ENCODE results near the gene CRKL.
"Not testable (repeated sequence)": the region's sequence is repeated elsewhere in the genome, so short reads cannot be mapped to it uniquely, and the experiment has no call there.

DNA sequence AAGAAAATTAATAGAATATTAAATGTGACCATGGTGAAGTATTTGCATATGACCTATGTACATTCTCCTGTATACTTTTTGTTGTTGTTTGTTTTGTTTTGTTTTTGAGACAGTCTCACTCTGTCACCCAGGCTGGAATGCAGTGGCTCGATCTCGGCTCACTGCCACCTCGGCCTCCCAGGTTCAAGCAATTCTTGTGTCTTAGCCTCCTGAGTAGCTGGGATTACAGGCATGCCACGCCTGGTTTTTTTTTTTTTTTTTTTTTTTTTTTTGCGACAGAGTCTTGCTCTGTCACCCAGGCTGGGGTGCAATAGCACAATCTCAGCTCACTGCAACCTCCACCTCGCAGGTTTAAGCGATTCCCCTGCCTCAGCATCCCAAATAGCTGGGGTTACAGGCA is 19.5 kb upstream of the CRKL start:
- TF ChIP-seq, protein P1, sequence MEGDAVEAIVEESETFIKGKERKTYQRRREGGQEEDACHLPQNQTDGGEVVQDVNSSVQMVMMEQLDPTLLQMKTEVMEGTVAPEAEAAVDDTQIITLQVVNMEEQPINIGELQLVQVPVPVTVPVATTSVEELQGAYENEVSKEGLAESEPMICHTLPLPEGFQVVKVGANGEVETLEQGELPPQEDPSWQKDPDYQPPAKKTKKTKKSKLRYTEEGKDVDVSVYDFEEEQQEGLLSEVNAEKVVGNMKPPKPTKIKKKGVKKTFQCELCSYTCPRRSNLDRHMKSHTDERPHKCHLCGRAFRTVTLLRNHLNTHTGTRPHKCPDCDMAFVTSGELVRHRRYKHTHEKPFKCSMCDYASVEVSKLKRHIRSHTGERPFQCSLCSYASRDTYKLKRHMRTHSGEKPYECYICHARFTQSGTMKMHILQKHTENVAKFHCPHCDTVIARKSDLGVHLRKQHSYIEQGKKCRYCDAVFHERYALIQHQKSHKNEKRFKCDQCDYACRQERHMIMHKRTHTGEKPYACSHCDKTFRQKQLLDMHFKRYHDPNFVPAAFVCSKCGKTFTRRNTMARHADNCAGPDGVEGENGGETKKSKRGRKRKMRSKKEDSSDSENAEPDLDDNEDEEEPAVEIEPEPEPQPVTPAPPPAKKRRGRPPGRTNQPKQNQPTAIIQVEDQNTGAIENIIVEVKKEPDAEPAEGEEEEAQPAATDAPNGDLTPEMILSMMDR (IDR thresholded peaks at IDR 0.05): not testable (repeated sequence)
- TF ChIP-seq EZH2phosphoT487, EZH2 (IDR thresholded peaks at IDR 0.05): not testable (repeated sequence)

Data from neural progenitor cell (in vitro differentiated cells).